Measurements from ENCODE around the gene UST. TPM values are rescaled to one million over a fixed set of nuclear protein-coding genes. Genes with fewer than 3 reads are reported as not detected.

Gene UST
- total RNA-seq, 2 donors from 2014 or later: 15.3 to 16.3 TPM

DNA sequence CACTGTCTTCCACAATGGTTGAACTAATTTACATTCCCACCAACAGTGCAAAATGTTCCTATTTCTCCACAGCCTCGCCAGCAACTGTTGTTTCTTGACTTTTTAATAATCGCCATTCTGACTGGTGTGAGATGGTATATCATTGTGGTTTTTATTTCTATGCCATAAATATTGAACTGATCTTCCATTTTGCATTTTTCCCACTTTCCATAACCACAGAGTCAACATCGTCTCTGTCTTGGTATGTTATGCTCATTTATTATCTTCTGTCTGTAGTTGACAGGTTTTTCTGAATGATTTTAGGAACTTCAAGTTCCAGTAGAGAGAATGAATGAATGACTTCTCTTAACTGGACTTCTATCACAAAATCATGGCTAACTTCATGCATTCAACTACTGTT lies 259.8 kb downstream of the UST start:
- Histone ChIP-seq H3K27ac (ENCODE audit: low read depth, low read length) (no peak overlapping the region), H3K36me3 (ENCODE audit: control insufficient read depth, insufficient read depth, low read length) (no peaks in the 10 kb centered on the region), H3K4me1 (ENCODE audit: control insufficient read depth, insufficient read depth, low read length) (no peaks in the 10 kb centered on the region), H3K27me3 (ENCODE audit: control insufficient read depth, insufficient read depth, low read length, poor library complexity, severe bottlenecking) (no peaks in the 10 kb centered on the region), H3K4me3 (ENCODE audit: low read length) (no peak overlapping the region), H3K9ac (ENCODE audit: extremely low read depth, low read length, poor library complexity, severe bottlenecking) (no peak overlapping the region), H3K9me3 (ENCODE audit: control insufficient read depth, low read length) (peaks cover 9% of the 10 kb centered on the region)
- peaks cover 25% of the 10 kb centered on the region for H3K36me3 Mint-ChIP-seq (ENCODE audit: low read depth)
- H3K9me3 Mint-ChIP-seq: peaks cover 5% of the 10 kb centered on the region
- H3K27ac Mint-ChIP-seq: no peak overlapping the region
- DNase-seq: no peak
- TF ChIP-seq, protein P1, sequence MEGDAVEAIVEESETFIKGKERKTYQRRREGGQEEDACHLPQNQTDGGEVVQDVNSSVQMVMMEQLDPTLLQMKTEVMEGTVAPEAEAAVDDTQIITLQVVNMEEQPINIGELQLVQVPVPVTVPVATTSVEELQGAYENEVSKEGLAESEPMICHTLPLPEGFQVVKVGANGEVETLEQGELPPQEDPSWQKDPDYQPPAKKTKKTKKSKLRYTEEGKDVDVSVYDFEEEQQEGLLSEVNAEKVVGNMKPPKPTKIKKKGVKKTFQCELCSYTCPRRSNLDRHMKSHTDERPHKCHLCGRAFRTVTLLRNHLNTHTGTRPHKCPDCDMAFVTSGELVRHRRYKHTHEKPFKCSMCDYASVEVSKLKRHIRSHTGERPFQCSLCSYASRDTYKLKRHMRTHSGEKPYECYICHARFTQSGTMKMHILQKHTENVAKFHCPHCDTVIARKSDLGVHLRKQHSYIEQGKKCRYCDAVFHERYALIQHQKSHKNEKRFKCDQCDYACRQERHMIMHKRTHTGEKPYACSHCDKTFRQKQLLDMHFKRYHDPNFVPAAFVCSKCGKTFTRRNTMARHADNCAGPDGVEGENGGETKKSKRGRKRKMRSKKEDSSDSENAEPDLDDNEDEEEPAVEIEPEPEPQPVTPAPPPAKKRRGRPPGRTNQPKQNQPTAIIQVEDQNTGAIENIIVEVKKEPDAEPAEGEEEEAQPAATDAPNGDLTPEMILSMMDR (conservative IDR thresholded peaks at IDR 0.05): no peak
- H3K27me3 Mint-ChIP-seq (ENCODE audit: insufficient read depth): no peaks in the 10 kb centered on the region
- no peak overlapping the region for H3K4me3 Mint-ChIP-seq
- no peaks in the 10 kb centered on the region for H3K4me1 Mint-ChIP-seq
- WGBS, 2 experiments (ENCODE audit: insufficient coverage in 1 of 2, insufficient read length in 1 of 2): 70 to 95% methylated on average over 2 of the region's 3 CpGs

DNA sequence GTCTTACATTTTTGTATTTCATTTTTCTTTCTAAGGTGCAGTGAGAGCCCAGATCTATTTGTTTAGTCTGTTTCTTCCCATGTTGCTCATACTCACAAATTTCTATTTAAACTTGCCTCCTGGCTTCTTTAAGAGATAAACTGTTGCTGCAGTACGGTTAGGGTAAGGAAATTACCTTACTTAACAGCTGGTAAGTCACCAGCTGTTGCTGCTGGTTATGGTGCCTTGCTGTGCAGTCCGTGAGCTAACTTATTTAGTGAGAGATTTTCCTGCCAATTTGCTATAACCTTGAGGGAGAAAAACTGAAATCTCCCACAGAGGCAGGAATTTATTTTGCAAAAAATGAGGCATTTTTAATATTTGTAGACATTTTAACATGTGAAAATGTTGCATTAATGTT lies 261.0 kb downstream of the UST start:
- H3K4me3 Mint-ChIP-seq: no peak overlapping the region
- 53 to 76% methylated on average over 2 of the region's 2 CpGs for WGBS, 2 experiments (ENCODE audit: insufficient coverage in 1 of 2, insufficient read length in 1 of 2)
- no peaks in the 10 kb centered on the region for H3K4me1 Mint-ChIP-seq
- H3K4me1 ChIP-seq (ENCODE audit: control insufficient read depth, insufficient read depth, low read length): no peaks in the 10 kb centered on the region
- no peaks in the 10 kb centered on the region for H3K27me3 Mint-ChIP-seq (ENCODE audit: insufficient read depth)
- no peak overlapping the region for H3K9ac ChIP-seq (ENCODE audit: extremely low read depth, low read length, poor library complexity, severe bottlenecking)
- H3K27ac ChIP-seq (ENCODE audit: low read depth, low read length): no peak overlapping the region
- no peak overlapping the region for H3K27ac Mint-ChIP-seq
- no peaks in the 10 kb centered on the region for H3K36me3 ChIP-seq (ENCODE audit: control insufficient read depth, insufficient read depth, low read length)
- peaks cover 5% of the 10 kb centered on the region for H3K9me3 Mint-ChIP-seq
- TF ChIP-seq, protein P1 (conservative IDR thresholded peaks at IDR 0.05): no peak
- DNase-seq: no peak
- H3K9me3 ChIP-seq (ENCODE audit: control insufficient read depth, low read length): peaks cover 4% of the 10 kb centered on the region
- H3K27me3 ChIP-seq (ENCODE audit: control insufficient read depth, insufficient read depth, low read length, poor library complexity, severe bottlenecking): no peaks in the 10 kb centered on the region
- no peak overlapping the region for H3K4me3 ChIP-seq (ENCODE audit: low read length)
- peaks cover 25% of the 10 kb centered on the region for H3K36me3 Mint-ChIP-seq (ENCODE audit: low read depth)

DNA sequence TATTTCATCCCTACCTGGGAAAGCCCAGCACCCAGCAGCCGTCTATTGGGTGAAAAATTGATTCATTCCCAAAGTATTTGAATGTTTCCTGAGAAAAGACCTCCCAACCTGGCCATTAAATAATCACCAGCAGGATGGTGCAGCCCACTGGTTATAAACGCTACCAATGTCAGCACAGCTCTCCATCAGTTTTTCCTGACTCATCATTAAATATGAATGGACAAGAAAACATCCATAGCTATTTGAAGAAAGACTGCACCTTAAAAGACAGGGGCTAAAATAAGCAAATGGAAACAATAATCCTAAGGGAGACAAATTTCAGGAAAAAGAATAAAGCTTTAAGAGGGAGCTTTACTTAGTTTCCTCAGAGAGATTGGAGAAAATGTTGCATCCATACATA lies 261.9 kb downstream of the UST start:
- WGBS, 2 experiments (ENCODE audit: insufficient coverage in 1 of 2, insufficient read length in 1 of 2): 67 to 94% methylated on average over 1 to 2 of the region's 2 CpGs
- TF ChIP-seq, protein P1 (conservative IDR thresholded peaks at IDR 0.05): no peak

More for the DNA sequence above, 261.9 kb downstream of the UST start:
- Histone ChIP-seq H3K4me3 (ENCODE audit: low read length) (no peak overlapping the region), H3K4me1 (ENCODE audit: control insufficient read depth, insufficient read depth, low read length) (no peaks in the 10 kb centered on the region), H3K27me3 (ENCODE audit: control insufficient read depth, insufficient read depth, low read length, poor library complexity, severe bottlenecking) (no peaks in the 10 kb centered on the region), H3K9me3 (ENCODE audit: control insufficient read depth, low read length) (peaks cover 4% of the 10 kb centered on the region), H3K36me3 (ENCODE audit: control insufficient read depth, insufficient read depth, low read length) (no peaks in the 10 kb centered on the region), H3K27ac (ENCODE audit: low read depth, low read length) (no peak overlapping the region), H3K9ac (ENCODE audit: extremely low read depth, low read length, poor library complexity, severe bottlenecking) (no peak overlapping the region)
- Mint-ChIP-seq H3K27me3 (ENCODE audit: insufficient read depth) (no peaks in the 10 kb centered on the region), H3K4me1 (peaks cover under 1% of the 10 kb centered on the region), H3K36me3 (ENCODE audit: low read depth) (peaks cover 25% of the 10 kb centered on the region), H3K9me3 (peaks cover 5% of the 10 kb centered on the region), H3K4me3 (no peak overlapping the region), H3K27ac (no peak overlapping the region)
- no peak for DNase-seq
